ENCODE measurements around the gene KCNN1.
"Not testable (repeated sequence)": the region's sequence is repeated elsewhere in the genome, so short reads cannot be mapped to it uniquely, and the experiment has no call there.

The KCNN1 gene

GRCh38 chr19:17966550-17967256 is at the start of gene KCNN1:
KCNN1 (plus strand) TSS chr19:17967107; CDS start chr19:17973889, 6,782 bp downstream.
- TF ChIP-seq CTCF (conservative IDR thresholded peaks at IDR 0.05), result no peak
- H3K27ac ChIP-seq, result peak within 1 kb of the TSS; percentile 58; the same call in 1 of the 2 replicates

GRCh38 chr19:17918151-17918550 is 48.8 kb upstream of the KCNN1 start:
- H3K27ac ChIP-seq, result not testable (repeated sequence)

GRCh38 chr19:17919122-17919521 is 47.8 kb upstream of the KCNN1 start:
- H3K27ac ChIP-seq, result not testable (repeated sequence)

- no peak overlapping the region for H3K27ac ChIP-seq
- TF ChIP-seq CTCF (conservative IDR thresholded peaks at IDR 0.05), result no peak
Measured at GRCh38 chr19:17920527-17920926, 46.4 kb upstream of the KCNN1 start.

GRCh38 chr19:17922138-17922537 is 44.8 kb upstream of the KCNN1 start:
- no peak overlapping the region for H3K27ac ChIP-seq
- no peak for TF ChIP-seq CTCF (conservative IDR thresholded peaks at IDR 0.05)

GRCh38 chr19:17926044-17926443 is 40.9 kb upstream of the KCNN1 start:
- no peak for TF ChIP-seq CTCF (conservative IDR thresholded peaks at IDR 0.05)

GRCh38 chr19:17929056-17929455 is 37.9 kb upstream of the KCNN1 start:
- TF ChIP-seq CTCF (conservative IDR thresholded peaks at IDR 0.05), result no peak
- no peak overlapping the region for H3K27ac ChIP-seq

More at GRCh38 chr19:17926044-17926443, 40.9 kb upstream of the KCNN1 start:
- H3K27ac ChIP-seq, result no peak overlapping the region

GRCh38 chr19:17931532-17932191 is 35.2 kb upstream of the KCNN1 start:
- TF ChIP-seq CTCF (conservative IDR thresholded peaks at IDR 0.05), result no peak
- H3K27ac ChIP-seq, result peak overlapping the region; percentile 87; the same call in 1 of the 2 replicates
